Activated CD4-positive, alpha-beta T cell treated with anti-CD3 and anti-CD28 coated beads for 1 hour (primary cell): ENCODE data around the gene HOXB3.
"Not testable (repeated sequence)": the region's sequence is repeated elsewhere in the genome, so short reads cannot be mapped to it uniquely, and the experiment has no call there.

Experiments used
- DNase-seq: peaks from one replicate; pipeline ENCODE4 v3.0.0-alpha.2; 2020

HOXB3 gene

DNA sequence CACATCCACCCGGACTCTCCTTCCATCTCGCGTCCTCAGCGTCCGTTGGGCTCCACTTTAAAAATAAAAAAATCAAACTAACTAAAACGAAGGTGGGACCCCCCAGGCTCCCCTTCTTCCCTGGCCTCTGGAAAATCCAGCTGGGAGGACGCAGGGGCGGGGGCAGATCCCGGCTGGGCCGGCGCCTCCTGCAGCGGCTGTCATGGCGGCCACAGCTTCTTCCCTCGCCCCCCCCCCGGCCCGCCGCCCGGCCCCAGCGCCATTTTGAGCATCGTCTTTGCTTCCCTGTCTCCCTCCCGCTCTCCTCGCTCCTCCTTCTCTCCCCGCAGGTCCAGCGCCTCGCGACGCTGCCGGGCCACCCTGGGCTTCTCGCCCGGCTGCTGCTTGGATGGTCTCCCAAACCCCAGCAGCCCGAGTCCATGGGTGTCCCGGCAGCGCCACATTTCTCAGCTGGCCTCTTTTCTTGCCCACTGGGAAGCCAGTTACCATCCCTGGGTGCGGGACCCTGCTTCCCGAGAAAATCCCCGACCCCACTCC is 48.4 kb downstream of the HOXB3 start:
- peak; percentile 35 for DNase-seq

DNA sequence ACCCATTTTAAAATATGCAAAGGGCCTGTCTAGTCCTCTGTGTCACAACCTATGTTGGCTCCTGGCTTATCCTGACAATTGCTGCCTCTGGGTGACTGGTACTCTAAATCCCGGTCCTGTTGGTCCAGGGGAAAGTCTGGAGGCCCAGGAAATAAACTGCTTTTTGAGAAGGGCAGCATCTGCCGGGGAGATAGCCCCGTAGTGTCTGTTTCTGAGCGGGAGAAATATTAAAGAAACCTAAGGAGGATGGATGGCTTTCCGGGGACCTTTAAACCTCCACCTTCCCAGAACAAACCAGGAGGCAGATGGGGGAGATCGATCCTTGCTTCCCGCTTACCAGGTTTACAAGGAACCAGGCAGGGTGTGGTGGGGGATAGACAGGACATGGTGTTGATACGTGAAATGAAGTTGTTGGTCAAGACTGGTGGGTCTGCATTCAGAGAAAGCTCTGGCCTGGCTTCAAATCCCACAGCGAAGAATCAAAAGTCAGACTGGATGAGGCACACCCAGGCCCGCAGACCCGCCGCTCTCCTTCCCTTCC is 48.9 kb downstream of the HOXB3 start:
- no peak for DNase-seq

DNA sequence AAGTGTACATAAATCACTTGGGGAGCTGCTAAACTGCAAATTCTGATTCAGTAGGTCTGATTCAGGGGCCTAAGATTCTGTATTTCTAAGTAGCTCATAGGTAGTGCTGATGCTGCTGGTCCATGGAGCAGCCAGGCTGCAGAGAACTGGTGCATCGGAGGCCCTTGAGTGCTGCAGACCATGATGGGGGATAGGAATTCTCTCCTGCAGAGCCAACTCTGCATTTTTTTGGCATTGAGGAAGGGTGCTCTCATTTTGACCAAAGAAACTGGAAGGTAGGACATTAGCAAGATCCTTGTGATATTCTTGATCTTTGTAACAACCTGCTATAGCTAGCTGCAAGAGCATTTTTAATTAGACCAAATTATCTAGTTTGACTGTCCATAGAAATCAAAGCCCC is 49.8 kb downstream of the HOXB3 start:
- no peak for DNase-seq

DNA sequence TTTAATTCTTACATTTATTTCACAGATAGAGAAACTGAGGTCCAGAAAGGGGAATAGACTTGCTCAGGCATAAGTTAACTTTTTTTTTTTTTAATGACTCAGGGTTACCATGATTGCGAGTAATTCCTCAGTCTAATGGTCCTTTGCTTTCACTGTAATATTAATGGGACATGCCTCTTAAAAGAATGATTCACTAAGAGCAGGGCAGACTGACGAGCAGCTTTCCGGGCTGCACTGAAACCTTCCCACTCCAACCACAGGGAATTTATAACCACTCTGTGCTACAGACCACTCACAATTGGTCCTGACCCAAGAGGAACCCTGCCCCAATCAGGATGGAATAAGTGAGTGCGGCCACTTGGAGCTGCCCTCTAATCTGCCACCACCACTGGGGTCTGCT is 50.9 kb downstream of the HOXB3 start:
- no peak for DNase-seq

DNA sequence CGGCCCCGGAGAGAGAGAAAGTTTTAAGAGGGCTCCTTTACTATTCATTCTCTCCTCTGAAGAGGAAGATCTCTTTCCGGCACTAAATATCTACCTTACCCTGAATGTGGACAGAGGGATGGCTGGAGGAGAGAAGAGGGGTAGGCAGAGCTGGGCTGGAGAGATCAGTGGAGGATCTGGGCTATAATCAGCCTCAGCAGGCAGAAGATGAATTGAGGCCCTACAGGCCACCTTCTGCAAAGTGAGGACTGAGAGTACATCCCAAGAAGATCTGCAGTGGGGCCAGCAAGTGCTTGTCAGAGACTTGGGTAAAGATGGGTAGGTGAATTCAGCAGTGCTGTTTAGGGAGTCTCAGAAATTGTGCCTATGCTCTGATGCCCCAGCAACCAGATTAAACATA is 52.7 kb downstream of the HOXB3 start:
- DNase-seq, result no peak

DNA sequence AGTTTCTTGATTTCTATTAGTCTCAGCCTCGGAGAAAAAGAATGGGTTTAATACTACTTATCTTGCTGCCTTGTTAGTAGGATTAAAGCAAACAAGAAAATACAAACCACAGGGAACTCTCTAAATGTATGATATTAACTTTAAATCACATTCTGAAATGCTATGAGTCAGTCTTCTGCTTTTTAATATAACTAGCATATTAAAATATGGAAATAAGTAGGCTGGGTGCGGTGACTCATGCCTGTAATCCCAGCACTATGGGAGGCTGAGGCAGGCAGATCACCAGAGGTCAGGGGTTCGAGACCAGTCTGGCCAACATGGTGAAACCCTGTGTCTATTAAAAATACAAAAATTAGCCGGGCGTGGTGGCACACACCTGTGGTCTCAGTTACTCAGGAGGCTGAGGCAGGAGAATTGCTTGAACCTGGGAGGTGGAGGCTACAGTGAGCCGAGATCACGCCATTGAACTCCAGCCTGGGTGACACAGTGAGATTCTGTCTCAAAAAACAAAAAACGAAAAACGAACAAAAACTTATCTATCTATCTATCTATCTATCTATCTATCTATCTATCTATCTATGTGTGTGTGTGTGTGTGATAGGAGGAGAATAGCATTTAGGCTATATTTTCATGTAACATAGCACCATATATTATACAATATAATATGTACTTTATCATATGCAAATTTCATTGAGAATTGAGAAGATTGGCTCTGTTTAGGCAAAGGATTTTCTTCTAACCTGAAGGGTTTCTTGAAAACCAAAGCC is 54.1 kb downstream of the HOXB3 start:
- DNase-seq, result not testable (repeated sequence)

DNA sequence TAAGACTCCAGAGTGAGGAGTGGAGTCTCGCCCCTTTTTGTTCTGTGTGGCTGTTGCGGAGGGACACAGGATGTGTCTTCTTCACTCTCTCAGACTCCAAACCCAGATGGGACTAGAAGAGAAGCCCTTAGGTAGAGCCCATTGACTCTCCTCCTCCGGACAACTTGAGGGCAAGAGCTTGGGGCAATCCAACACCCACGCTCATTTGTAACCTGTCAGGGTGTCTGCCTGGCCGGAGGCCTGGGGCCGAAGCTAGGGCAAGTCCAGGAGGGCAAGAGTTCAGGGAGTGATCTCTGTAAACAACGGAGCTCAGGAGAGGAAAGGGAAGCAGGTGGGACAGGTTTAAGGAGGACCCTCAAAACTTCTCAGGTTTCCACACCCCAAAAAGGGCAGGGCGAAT is 57.8 kb downstream of the HOXB3 start:
- no peak for DNase-seq

DNA sequence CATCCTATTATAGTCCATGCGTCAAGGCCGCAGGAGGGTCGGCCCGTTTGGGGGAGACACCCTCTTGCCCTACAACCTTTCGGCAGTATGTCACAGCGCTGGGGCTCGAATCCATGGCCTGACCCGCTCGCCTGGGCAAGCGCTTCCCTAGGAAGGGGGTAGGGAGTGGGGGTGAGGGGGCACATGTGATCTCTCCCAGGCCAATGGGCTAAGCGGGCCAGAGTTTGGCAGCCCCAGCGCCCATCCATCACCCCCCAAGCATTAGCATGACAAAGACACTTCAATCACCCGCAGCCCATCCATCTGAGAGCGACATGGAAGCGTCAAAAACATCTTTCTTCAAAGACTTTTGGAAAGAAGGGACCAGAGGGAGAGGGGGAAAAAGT is 59.2 kb downstream of the HOXB3 start, which contains the start of gene HOXB1:
Gene HOXB1 (minus strand): TSS at position 125 of the 386 bp plus-strand sequence. CDS start 107 bp downstream, at position 18.
- no peak for DNase-seq

DNA sequence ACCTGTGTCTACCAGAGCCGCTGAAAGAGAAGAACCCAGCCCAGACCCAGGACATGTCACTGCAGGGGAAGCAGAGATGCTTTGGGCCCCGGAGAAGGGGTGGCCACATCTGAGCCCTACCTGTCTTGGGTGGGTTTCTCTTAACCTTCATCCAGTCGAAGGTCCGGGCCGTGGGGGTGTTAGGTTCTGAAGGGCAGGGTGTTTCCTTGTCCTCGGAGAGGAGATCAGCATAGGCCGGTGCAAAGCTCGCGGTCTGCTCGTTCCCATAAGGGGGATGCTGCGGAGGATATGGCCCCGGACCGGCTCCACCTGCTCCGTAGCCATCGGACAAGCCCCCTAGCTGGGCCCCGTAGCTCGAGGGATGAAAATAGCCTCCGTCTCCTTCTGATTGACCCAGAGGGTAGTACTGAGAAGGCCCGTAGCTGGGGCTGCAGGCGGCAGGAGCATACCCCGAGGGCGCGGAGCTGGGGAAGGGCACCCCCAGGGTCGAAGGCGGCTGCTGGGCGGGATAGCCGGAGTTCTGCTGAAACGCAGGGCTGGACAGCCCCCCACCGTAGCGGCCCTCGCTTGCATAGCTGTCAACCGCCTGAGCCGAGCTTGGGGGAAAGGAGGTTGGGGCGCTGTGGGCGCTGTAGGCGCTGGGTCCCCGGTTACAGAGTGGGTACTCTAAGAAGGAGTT is 59.7 kb downstream of the HOXB3 start:
- no peak for DNase-seq

DNA sequence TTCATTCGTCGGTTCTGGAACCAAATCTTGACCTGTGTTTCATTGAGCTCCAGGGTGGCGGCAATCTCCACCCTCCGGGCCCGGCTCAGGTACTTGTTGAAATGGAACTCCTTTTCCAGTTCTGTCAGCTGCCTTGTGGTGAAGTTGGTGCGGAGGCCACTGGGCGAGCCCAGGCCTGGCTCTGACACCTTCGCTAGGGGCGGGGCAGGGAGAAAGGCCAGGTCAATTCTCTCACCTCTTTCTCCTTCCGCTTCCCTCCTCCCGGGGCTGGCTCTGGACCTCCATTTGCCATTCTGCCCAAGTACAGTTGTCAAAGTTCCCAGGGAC is 60.4 kb downstream of the HOXB3 start:
- DNase-seq, result no peak

DNA sequence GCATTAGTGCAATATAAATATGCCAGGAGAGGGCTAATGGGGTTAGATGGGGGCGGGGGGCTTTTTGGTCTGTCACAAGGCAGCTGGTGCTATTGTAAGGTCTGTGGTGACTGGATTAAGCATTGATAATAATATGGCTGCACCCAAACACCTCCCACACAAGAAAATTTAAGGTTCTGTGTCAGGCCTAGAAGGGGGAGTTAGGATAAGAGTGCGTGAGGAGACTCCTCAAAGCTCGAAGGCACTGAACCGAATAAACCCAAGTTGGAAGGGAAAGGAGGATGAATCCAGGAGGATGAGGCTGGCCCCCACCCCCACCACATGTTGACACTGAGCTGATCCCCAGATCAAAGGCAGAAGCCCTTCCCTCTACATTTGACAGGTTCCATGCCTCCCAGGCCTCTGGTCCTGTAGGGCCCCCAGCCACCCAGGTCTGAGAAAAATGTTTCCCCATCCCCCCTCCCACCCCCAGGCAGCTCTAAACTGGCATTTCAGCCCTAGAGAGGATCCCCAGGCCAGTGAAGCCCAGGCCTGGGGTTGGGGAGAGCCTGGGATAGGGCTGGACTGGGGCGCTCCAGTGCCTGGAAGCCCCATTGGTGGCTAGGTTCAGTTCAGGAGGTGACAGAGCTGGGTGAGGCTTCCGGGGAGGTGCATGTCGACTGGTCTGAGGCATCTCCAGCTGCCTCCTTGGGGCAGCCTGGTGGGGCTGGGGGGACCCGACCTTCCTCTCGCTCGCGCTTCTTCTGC is 60.9 kb downstream of the HOXB3 start:
- DNase-seq, result no peak

DNA sequence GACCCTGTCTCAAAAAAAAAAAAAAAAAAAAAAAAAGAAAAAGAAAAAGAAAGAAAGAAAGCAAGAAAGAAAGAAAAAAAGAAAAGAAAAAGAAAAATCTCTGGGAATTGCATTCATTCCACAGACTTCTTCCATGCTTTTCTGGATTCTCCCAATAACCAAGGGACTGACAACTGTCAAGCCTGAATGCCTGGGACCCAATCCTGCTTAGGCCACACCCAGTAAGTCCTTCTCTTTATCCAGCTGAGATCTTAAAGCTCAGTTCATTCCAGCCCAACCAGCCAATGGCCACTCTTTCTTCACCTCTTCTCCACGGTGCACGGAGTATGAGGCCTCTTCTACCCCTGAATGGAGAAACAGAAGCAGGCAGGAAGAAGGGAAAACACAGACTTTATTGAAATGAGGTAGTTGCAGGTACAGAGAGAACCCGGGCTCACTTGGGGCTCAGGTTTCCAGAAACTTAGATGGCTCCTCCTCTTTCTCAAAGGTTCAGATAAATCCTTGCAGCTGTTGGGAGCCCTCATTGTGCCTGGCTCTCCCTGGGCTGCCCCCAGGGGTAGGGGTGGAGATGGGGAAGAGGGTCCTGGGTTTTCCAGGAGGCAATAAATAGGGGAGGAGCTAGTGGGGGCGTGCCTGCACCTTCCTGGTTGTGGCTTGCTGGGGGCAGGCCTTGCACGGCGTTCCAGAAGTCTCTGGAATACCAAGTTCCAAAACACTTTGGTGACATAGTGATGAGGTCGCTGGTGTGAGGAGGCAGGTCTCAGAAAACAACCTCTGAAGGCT is 61.7 kb downstream of the HOXB3 start:
- no peak for DNase-seq

DNA sequence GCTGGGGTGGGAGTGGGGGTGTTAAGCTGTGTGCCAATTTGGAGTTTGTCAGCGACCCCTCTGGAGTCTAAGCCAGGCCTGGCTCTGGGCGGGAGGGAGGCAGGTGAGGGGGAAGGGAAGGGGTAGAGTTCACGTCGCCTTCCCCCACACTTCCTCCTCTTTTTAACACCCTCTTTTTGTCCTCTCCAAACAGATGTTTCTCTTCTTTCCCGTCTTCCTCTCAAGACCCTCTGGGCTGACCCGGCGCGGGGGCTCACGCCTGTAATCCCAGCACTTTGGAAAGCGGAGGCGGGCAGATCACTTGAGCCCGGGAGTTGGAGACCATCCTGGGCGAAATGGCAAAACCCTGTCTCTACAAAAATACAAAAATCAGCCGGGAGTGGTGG is 62.5 kb downstream of the HOXB3 start:
- no peak for DNase-seq

DNA sequence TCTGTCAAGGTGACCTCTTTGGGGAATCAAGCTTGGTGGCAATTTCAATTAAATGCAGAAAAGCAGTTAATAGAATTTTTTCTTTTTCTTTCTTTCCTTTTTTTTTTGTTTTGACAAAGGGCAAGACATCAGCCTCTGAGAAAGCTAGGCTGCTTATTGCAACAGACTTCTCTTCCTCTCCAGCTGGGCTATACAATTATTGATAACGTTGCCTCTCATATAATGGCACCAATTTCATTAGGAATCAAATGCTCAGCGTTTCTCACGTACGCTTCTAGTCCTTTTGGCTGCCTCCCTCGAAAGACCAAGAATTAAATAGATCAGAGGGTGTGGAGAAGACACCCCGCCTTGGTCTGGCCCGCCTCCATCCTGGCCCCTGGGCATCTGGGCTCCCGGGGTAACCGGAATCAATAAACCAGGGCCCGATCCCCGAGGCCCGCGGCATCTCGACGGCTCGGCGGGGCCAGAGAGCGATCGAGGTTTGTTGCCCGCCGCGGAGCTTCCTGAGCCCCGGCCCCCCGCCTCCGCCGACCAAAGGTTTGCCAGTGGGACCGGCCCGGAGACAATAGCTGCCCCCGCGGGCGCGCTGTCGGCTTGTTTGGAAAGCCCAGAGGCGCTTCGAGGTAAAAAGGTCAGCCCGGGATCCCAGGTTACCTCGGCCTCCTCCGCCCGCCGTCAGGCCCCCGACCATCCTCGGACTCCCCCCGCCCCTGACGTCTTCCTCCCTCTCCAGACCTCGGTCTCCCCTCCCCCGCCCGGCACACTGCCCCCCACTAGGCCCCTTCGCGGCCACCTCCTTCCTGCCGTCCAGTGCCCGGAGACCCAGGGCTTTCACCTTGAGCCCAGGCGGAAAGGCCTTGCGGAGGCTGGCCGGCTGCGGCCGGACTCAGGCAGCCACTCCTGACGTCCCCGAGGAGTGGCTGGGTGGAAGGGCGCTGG is 63.2 kb downstream of the HOXB3 start:
- no peak for DNase-seq

DNA sequence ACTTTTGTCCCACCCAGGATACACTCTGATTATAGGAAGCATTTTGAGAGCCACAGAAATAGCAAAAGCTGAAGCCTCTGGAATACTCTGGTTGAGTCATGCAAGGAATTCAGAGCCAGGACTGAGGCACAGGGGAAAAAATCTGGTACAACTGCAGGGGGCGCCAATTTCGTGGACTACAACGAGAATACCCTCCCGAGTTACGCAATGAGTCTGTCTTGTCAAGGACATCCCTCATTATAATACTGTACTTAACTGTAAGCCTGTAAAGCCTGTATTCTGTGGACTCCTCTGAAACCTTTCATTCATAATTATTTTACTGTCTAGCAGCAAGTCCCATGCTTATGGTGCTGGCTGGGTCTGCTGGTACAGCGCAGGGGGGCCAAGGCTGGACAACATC is 67.0 kb downstream of the HOXB3 start:
- DNase-seq, result no peak

DNA sequence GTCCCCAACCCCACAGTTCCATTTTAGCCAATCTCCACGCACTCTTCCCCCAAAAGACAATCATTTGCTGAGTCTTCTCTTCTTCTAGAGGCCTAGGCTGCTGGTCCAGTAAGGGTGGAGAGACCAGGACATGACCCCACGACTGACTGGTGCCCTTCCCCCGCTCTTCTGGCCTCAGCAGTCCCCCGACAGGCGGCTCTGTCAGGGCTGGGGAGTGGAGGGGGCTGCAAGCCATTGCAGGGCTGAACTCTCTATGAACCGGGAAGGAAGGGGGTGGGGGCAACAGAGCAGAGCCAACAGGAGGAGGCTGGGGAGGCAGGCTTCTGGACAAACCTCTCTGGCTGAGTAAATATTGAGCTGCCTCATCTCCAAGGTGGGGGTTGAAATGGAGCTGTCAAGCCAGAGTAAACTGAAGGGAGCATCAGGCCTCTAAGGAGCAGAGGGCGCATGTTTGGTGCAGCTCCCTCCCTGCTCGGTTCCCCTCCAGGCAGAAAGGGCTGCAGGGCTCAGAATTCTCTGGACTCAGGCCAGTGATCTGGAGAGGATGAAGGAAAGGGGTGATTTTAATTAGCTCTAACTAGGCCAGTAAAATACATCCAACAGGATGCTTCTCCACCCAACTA is 67.9 kb downstream of the HOXB3 start:
- DNase-seq, result no peak

DNA sequence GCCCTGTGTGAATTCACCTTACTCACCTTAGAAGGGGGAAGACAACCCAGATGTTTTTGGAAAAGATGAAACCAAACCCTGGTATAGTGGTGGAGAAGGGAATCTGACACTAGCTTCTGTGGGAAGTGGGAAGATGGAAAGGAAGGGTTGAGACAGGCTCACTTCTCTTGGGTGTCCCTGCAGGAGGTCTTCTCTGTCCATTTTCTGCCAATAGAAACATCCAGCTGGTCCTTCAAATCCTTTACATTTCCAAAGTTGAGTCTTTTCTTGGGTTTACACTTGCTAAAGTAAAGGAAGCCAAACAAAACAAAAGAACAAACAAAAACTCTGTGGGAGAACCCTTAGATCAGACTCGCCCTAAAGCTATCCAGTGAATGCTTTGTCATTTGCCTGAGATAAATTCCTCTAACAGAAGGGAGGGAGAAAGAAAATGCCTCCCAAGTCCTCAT is 69.4 kb downstream of the HOXB3 start:
- DNase-seq, result no peak

DNA sequence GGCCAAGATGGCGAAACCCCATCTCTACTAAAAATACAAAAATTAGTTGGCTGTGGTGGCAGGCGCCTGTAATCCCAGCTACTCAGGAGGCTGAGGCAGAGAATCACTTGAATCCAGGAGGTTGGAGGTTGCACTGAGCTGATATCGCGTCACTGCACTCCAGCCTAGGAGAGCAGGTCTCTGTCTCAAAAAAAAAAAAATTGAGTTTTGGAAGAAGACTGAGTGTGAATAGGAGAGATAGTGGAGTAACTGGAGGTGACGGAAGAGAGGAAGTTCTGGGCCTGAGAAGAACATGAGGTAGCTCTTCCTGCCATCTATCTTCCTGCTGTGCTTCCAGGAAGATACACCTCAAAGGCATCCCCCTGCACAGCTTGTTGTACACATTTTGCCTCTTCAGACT is 70.6 kb downstream of the HOXB3 start:
- no peak for DNase-seq

DNA sequence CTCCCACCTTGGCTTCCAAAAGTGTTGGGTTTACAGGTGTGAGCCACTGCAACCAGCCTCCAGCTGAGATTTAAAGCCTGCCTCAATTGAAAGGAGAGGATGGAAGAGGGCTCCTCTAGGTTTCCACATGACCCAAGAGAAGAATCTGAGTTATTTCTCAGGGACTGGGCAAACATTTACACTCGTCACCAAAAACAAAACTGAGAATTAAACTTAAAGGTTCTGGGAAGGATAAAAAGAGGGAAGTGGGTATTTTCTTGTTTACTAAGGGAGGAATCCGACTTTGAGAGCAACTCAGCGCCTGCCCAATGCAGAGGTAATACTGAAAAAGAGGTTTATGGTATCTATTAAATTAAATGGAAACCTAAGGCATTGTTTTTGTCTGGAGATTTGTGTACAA is 72.6 kb downstream of the HOXB3 start:
- no peak for DNase-seq

DNA sequence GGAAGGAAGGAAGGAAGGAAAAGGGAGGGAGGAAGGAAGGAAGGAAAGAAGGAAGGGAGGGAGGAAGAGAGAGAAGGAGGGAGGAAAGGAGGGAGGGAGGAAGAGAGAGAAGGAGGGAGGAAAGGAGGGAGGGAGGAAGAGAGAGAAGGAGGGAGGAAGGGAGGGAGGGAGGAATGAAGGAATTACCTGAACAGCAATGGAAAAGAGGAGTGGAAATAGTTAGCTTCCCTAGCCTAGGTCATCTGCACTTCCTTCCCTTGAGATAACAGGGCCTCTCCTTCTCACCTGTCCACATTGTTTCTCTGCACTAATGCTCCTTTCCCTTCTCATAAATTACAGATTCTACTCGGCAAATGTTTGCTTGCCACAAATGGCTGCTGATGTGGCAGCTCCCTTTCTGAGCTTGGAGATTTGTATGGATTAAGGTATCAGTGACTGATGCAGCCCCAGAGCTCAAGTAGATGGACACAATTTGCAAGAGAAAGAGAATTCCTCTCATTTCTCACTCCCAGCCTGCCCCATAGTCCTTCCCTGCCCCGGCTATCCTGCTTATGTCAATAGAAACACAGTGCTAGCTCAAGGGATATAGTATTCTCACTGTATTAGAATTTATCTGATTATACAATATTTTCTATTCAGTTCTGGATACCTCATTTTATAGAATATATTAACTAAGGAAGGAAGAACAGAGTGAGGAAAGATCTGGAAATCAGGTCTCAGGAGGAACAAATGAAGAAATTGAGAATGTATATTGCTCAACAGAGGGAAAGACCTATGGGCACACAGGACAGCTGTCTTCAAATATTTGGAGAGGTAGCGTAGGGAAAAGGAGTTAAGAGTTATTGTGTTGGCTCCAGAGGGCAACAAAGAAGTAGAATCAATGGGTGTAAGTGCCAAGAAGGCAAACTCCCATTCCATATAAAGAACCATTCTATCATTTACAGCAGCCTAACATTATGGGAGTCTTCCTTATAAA is 73.8 kb downstream of the HOXB3 start:
- DNase-seq, result no peak
